ENCODE data around the gene MSRB3.
"Not testable (repeated sequence)": the region's sequence is repeated elsewhere in the genome, so short reads cannot be mapped to it uniquely, and the experiment has no call there.

MSRB3 gene

GRCh38 chr12:65275627-65276026 is 2.9 kb upstream of the MSRB3 start:
- H3K4me3 ChIP-seq, result no peak overlapping the region
- no peak for DNase-seq (ENCODE audit: low spot score in 2 of 2)
- in situ Hi-C loops (cut with MboI; ENCODE audit: low sequenced_read_pairs), result no loop called here
- H3K4me1 ChIP-seq, result no peaks in the 10 kb centered on the region
- no peaks in the 10 kb centered on the region for H3K9me3 ChIP-seq
- H3K27me3 ChIP-seq (ENCODE audit: low read depth), result no peaks in the 10 kb centered on the region; the same call in 1 of the 2 replicates
- no peaks in the 10 kb centered on the region for H3K36me3 ChIP-seq (replicated peaks)

GRCh38 chr12:65276916-65277530 is 1.5 kb upstream of the MSRB3 start:
- Histone ChIP-seq H3K27me3 (ENCODE audit: low read depth) (no peaks in the 10 kb centered on the region; the same call in 1 of the 2 replicates), H3K36me3 (replicated peaks) (no peaks in the 10 kb centered on the region), H3K4me1 (no peaks in the 10 kb centered on the region), H3K9me3 (no peaks in the 10 kb centered on the region), H3K4me3 (no peak overlapping the region)
- in situ Hi-C loops (cut with MboI; ENCODE audit: low sequenced_read_pairs), result no loop called here
- DNase-seq (ENCODE audit: low spot score in 2 of 2), result no peak

- peak overlapping the region; percentile 69 for H3K4me3 ChIP-seq
- no peaks in the 10 kb centered on the region for H3K9me3 ChIP-seq
- no peaks in the 10 kb centered on the region for H3K4me1 ChIP-seq
- no peak for DNase-seq (ENCODE audit: low spot score in 2 of 2)
- in situ Hi-C loops (cut with MboI; ENCODE audit: low sequenced_read_pairs), result no loop called here
- no peaks in the 10 kb centered on the region for H3K36me3 ChIP-seq (replicated peaks)
- no peaks in the 10 kb centered on the region; the same call in 1 of the 2 replicates for H3K27me3 ChIP-seq (ENCODE audit: low read depth)
These were observed 398 bp upstream of the MSRB3 start for GRCh38 chr12:65277994-65278575.

- Histone ChIP-seq H3K4me1 (no peaks in the 10 kb centered on the region), H3K36me3 (replicated peaks) (no peaks in the 10 kb centered on the region), H3K4me3 (peak overlapping the region; percentile 69), H3K9me3 (no peaks in the 10 kb centered on the region), H3K27me3 (ENCODE audit: low read depth) (no peaks in the 10 kb centered on the region)
- in situ Hi-C loops (cut with MboI; ENCODE audit: low sequenced_read_pairs), result no loop called here
- DNase-seq (ENCODE audit: low spot score in 2 of 2), result no peak
These were observed 1.1 kb downstream of the MSRB3 start for GRCh38 chr12:65279369-65280112.

- Histone ChIP-seq H3K36me3 (replicated peaks) (no peaks in the 10 kb centered on the region), H3K9me3 (no peaks in the 10 kb centered on the region), H3K4me3 (no peak overlapping the region), H3K4me1 (no peaks in the 10 kb centered on the region), H3K27me3 (ENCODE audit: low read depth) (no peaks in the 10 kb centered on the region)
- DNase-seq (ENCODE audit: low spot score in 2 of 2), result no peak
- in situ Hi-C loops (cut with MboI; ENCODE audit: low sequenced_read_pairs), result no loop called here
These were observed 1.8 kb downstream of the MSRB3 start for GRCh38 chr12:65280306-65280705.

GRCh38 chr12:65282840-65283239 is 4.4 kb downstream of the MSRB3 start:
- Histone ChIP-seq H3K9me3 (no peaks in the 10 kb centered on the region), H3K4me3 (no peak overlapping the region), H3K27me3 (ENCODE audit: low read depth) (no peaks in the 10 kb centered on the region), H3K4me1 (peaks cover 4% of the 10 kb centered on the region), H3K36me3 (replicated peaks) (no peaks in the 10 kb centered on the region)
- no peak for DNase-seq (ENCODE audit: low spot score in 2 of 2)
- in situ Hi-C loops (cut with MboI; ENCODE audit: low sequenced_read_pairs), result no loop called here

GRCh38 chr12:65285532-65285931 is 7.0 kb downstream of the MSRB3 start:
- H3K36me3 ChIP-seq (replicated peaks); in situ Hi-C loops (cut with MboI; ENCODE audit: low sequenced_read_pairs); H3K9me3 ChIP-seq; H3K27me3 ChIP-seq (ENCODE audit: low read depth); DNase-seq (ENCODE audit: low spot score in 2 of 2); H3K4me1 ChIP-seq; H3K4me3 ChIP-seq: not testable (repeated sequence)

GRCh38 chr12:65287426-65287825 is 8.9 kb downstream of the MSRB3 start:
- peaks cover 4% of the 10 kb centered on the region for H3K4me1 ChIP-seq
- no peaks in the 10 kb centered on the region for H3K9me3 ChIP-seq
- no peak for DNase-seq (ENCODE audit: low spot score in 2 of 2)
- no peaks in the 10 kb centered on the region; the same call in 1 of the 2 replicates for H3K36me3 ChIP-seq (replicated peaks)
- no peak overlapping the region for H3K4me3 ChIP-seq
- no peaks in the 10 kb centered on the region for H3K27me3 ChIP-seq (ENCODE audit: low read depth)
- in situ Hi-C loops (cut with MboI; ENCODE audit: low sequenced_read_pairs), result no loop called here

- Histone ChIP-seq H3K9me3 (no peaks in the 10 kb centered on the region), H3K36me3 (replicated peaks) (no peaks in the 10 kb centered on the region; the same call in 1 of the 2 replicates), H3K4me3 (no peak overlapping the region), H3K27me3 (ENCODE audit: low read depth) (no peaks in the 10 kb centered on the region), H3K4me1 (no peaks in the 10 kb centered on the region)
- DNase-seq (ENCODE audit: low spot score in 2 of 2), result no peak
- in situ Hi-C loops (cut with MboI; ENCODE audit: low sequenced_read_pairs), result no loop called here
These were observed 13.8 kb downstream of the MSRB3 start for GRCh38 chr12:65292241-65292640.

GRCh38 chr12:65293735-65294134 is 15.3 kb downstream of the MSRB3 start:
- no peak for DNase-seq (ENCODE audit: low spot score in 2 of 2)
- no peaks in the 10 kb centered on the region for H3K4me1 ChIP-seq
- no peaks in the 10 kb centered on the region; the same call in 1 of the 2 replicates for H3K36me3 ChIP-seq (replicated peaks)
- no peaks in the 10 kb centered on the region for H3K9me3 ChIP-seq
- in situ Hi-C loops (cut with MboI; ENCODE audit: low sequenced_read_pairs), result no loop called here
- no peaks in the 10 kb centered on the region for H3K27me3 ChIP-seq (ENCODE audit: low read depth)
- no peak overlapping the region for H3K4me3 ChIP-seq

GRCh38 chr12:65294641-65295262 is 16.3 kb downstream of the MSRB3 start:
- H3K4me1 ChIP-seq, result no peaks in the 10 kb centered on the region
- H3K27me3 ChIP-seq (ENCODE audit: low read depth), result no peaks in the 10 kb centered on the region
- no peak for DNase-seq (ENCODE audit: low spot score in 2 of 2)
- H3K9me3 ChIP-seq, result no peaks in the 10 kb centered on the region
- no peak overlapping the region for H3K4me3 ChIP-seq
- in situ Hi-C loops (cut with MboI; ENCODE audit: low sequenced_read_pairs), result no loop called here
- H3K36me3 ChIP-seq (replicated peaks), result no peaks in the 10 kb centered on the region; the same call in 1 of the 2 replicates

GRCh38 chr12:65296508-65297265 is 18.2 kb downstream of the MSRB3 start:
- no peak for DNase-seq (ENCODE audit: low spot score in 2 of 2)
- Histone ChIP-seq H3K9me3 (no peaks in the 10 kb centered on the region), H3K4me1 (no peaks in the 10 kb centered on the region), H3K27me3 (ENCODE audit: low read depth) (no peaks in the 10 kb centered on the region), H3K36me3 (replicated peaks) (no peaks in the 10 kb centered on the region), H3K4me3 (no peak overlapping the region)
- in situ Hi-C loops (cut with MboI; ENCODE audit: low sequenced_read_pairs), result no loop called here

- Histone ChIP-seq H3K36me3 (replicated peaks) (no peaks in the 10 kb centered on the region), H3K4me1 (peaks cover 6% of the 10 kb centered on the region; the same call in 1 of the 2 replicates), H3K4me3 (no peak overlapping the region), H3K27me3 (ENCODE audit: low read depth) (no peaks in the 10 kb centered on the region), H3K9me3 (no peaks in the 10 kb centered on the region)
- in situ Hi-C loops (cut with MboI; ENCODE audit: low sequenced_read_pairs), result loop anchor here (25.0 kb wide), 1 partner anchor 787 kb away; no protein-coding TSS in a partner anchor
- DNase-seq (ENCODE audit: low spot score in 2 of 2), result no peak
These were observed 21.6 kb downstream of the MSRB3 start for GRCh38 chr12:65300097-65300496.
